MCF 10A (cell line): ENCODE results near the gene ASTN2. TPM values are rescaled to one million over a fixed set of nuclear protein-coding genes. Genes with fewer than 3 reads are reported as not detected.
A peak's percentile ranks its signal among the peaks of the same experiment; 100 is the strongest.

Source experiments
- BruUV-seq: library from RNA; stranded (reverse); fragments of 400-500 nt; replicated peaks from 2 replicates; lab custom pipeline; 2021; lab: Mats Ljungman, UMichigan
- CTCF ChIA-PET: fragments of 300-600 bp; sonication (Branson Sonifier 250); formaldehyde crosslinking; extraction: SDS; loops from one replicate; lab custom pipeline; 2021; ENCODE audit warnings: antibody characterized with exemption, inconsistent platforms; lab: Yijun Ruan, JAX
- POLR2A ChIA-PET: fragments of 300-600, 350-650 bp; sonication (Branson Sonifier 250); formaldehyde crosslinking; extraction: SDS; loops from one replicate; lab custom pipeline; 2020; ENCODE audit warnings: antibody characterized with exemption, inconsistent platforms; lab: Yijun Ruan, JAX
- DNase-seq: peaks from one replicate; pipeline ENCODE4 v3.0.0-alpha.2; 2018; ENCODE audit not compliant: unreplicated experiment
- H3K27ac Mint-ChIP-seq: one replicate; pipeline ENCODE4 v1.8.0; 2022; ENCODE audit warnings: mild to moderate bottlenecking, low read depth, mixed read lengths; ENCODE audit not compliant: unreplicated experiment
- H3K27me3 Mint-ChIP-seq: one replicate; pipeline ENCODE4 v1.8.0; 2022; ENCODE audit warnings: mixed read lengths; ENCODE audit not compliant: insufficient read depth, unreplicated experiment
- H3K36me3 Mint-ChIP-seq: one replicate; pipeline ENCODE4 v1.8.0; 2022; ENCODE audit warnings: mild to moderate bottlenecking, moderate library complexity, mixed read lengths; ENCODE audit not compliant: insufficient read depth, unreplicated experiment
- H3K4me1 Mint-ChIP-seq: one replicate; pipeline ENCODE4 v1.8.0; 2022; ENCODE audit warnings: mixed read lengths; ENCODE audit not compliant: insufficient read depth, unreplicated experiment
- H3K4me3 Mint-ChIP-seq: one replicate; pipeline ENCODE4 v1.8.0; 2022; ENCODE audit warnings: mild to moderate bottlenecking, moderate library complexity, mixed read lengths; ENCODE audit not compliant: unreplicated experiment
- H3K9me3 Mint-ChIP-seq: one replicate; pipeline ENCODE4 v1.8.0; 2022; ENCODE audit warnings: mixed read lengths; ENCODE audit not compliant: unreplicated experiment
- CTCF ChIP-seq: fragments of 200-600 bp; IDR thresholded peaks from one replicate; pipeline ENCODE4 v1.8.0; 2022; ENCODE audit warnings: antibody characterized with exemption, mild to moderate bottlenecking; ENCODE audit not compliant: unreplicated experiment
- intact Hi-C: fragments of 100-400 bp; cut with micrococcal nuclease; formaldehyde crosslinking; loops from 2 replicates; pipeline ENCODE4 v1.14.1; 2022
- total RNA-seq: library from RNA; stranded (reverse); gene quantifications from 2 replicates; pipeline ENCODE4 v1.2.3, GENCODE V29; 2022

ASTN2 gene
- total RNA-seq, 1 experiment from 2014 or later: 1.8 TPM

GRCh38 chr9:116671605-116672004 lies 743.3 kb downstream of the ASTN2 start:
- Mint-ChIP-seq H3K27me3 (no peaks in the 10 kb centered on the region), H3K4me1 (no peaks in the 10 kb centered on the region), H3K4me3 (no peak overlapping the region), H3K36me3 (no peaks in the 10 kb centered on the region), H3K27ac (no peak overlapping the region), H3K9me3 (peaks cover 7% of the 10 kb centered on the region)
- intact Hi-C loops: no loop called here
- no peak for DNase-seq
- ChIA-PET POLR2A (no interaction called here), CTCF (no interaction called here)
- BruUV-seq: no TSS peak
- no peak for TF ChIP-seq CTCF

DNA sequence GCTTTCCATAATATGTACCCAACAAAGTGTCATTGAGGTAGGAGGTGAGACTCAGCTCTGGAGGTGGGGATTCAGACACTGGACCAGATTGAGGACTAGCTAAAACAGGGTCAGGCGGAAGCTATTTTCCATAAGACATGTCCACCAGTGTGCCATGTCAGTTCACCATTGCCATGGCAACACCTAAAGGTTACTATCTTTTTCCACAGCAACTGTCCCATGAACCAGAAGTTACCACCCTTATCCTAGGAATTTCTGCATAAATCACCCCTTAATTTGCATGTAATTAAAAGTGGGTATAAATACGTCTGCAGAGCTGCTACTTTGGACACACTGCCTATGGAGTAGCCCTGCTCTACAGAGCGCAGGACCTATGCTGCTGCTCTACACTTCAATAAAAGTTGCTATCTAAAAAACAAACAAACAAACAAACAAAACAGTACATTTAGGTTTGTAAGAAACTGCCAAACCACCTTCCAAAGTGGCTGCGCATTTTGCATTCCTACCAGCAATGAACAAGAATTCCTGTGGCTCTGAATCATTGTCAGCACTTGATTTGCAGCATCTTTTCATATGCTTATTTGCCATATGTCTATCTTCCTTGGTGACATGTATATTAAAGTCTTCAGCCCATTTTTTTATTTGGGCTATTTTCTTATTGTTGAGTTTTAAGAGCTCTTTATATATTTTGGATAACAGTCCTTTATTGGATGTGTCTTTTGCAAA lies 745.7 kb downstream of the ASTN2 start:
- no peak for DNase-seq
- H3K27me3 Mint-ChIP-seq: no peaks in the 10 kb centered on the region
- no peaks in the 10 kb centered on the region for H3K4me1 Mint-ChIP-seq
- H3K4me3 Mint-ChIP-seq: no peak overlapping the region
- intact Hi-C loops: no loop called here
- no peak for TF ChIP-seq CTCF
- CTCF ChIA-PET: interaction anchor here (0.6 to 2.4 kb wide), 8 partner anchors 8 to 1082 kb away, joined by 3 to 14 read pairs (median 3); no protein-coding TSS in a partner anchor
- H3K27ac Mint-ChIP-seq: no peak overlapping the region
- H3K36me3 Mint-ChIP-seq: no peaks in the 10 kb centered on the region
- BruUV-seq: no TSS peak
- POLR2A ChIA-PET: no interaction called here
- peaks cover 7% of the 10 kb centered on the region for H3K9me3 Mint-ChIP-seq

- H3K4me3 Mint-ChIP-seq: no peak overlapping the region
- intact Hi-C loops: loop anchor here (5.0 kb wide), 2 partner anchors 76 to 1996 kb away; no protein-coding TSS in a partner anchor
- H3K27ac Mint-ChIP-seq: no peak overlapping the region
- ChIA-PET CTCF (interaction anchor here (0.5 to 7.1 kb wide), 3 partner anchors 10 to 1073 kb away, joined by 3 to 122 read pairs (median 5); no protein-coding TSS in a partner anchor), POLR2A (interaction anchor here (0.7 kb wide), 1 partner anchor 10 kb away, joined by 3 read pairs; no protein-coding TSS in a partner anchor)
- no peaks in the 10 kb centered on the region for H3K36me3 Mint-ChIP-seq
- TF ChIP-seq CTCF: no peak
- H3K9me3 Mint-ChIP-seq: no peaks in the 10 kb centered on the region
- no peak for DNase-seq
- peaks cover 9% of the 10 kb centered on the region for H3K4me1 Mint-ChIP-seq
- H3K27me3 Mint-ChIP-seq: no peaks in the 10 kb centered on the region
- BruUV-seq: no TSS peak
These were observed 751.3 kb downstream of the ASTN2 start for GRCh38 chr9:116663581-116663980.

- no peaks in the 10 kb centered on the region for H3K27me3 Mint-ChIP-seq
- H3K27ac Mint-ChIP-seq: no peak overlapping the region
- ChIA-PET CTCF (interaction anchor here (0.6 to 7.1 kb wide), 6 partner anchors 9 to 1072 kb away, joined by 3 to 122 read pairs (median 6); no protein-coding TSS in a partner anchor), POLR2A (no interaction called here)
- no peak for TF ChIP-seq CTCF
- no TSS peak for BruUV-seq
- intact Hi-C loops: loop anchor here (5.0 kb wide), 2 partner anchors 75 to 1995 kb away; no protein-coding TSS in a partner anchor
- no peak overlapping the region for H3K4me3 Mint-ChIP-seq
- H3K36me3 Mint-ChIP-seq: no peaks in the 10 kb centered on the region
- no peaks in the 10 kb centered on the region for H3K9me3 Mint-ChIP-seq
- peaks cover 9% of the 10 kb centered on the region for H3K4me1 Mint-ChIP-seq
- peak; percentile 8 for DNase-seq
These were observed 752.1 kb downstream of the ASTN2 start for GRCh38 chr9:116662646-116663310.
